SK-N-SH (cell line): ENCODE results near the gene DNAJC10. TPM values are rescaled to one million over a fixed set of nuclear protein-coding genes. Genes with fewer than 3 reads are reported as not detected.
A peak's percentile ranks its signal among the peaks of the same experiment; 100 is the strongest.

ENCODE experiments used
- CTCF ChIA-PET: fragments of 300-600, 350-600 bp; formaldehyde crosslinking; extraction: SDS; loops from one replicate; lab custom pipeline; 2021; lab: Yijun Ruan, JAX
- POLR2A ChIA-PET: fragments of 350-600 bp; sonication (Branson Sonifier 250); formaldehyde crosslinking; extraction: SDS; loops from one replicate; lab custom pipeline; 2020; ENCODE audit warnings: antibody characterized with exemption, inconsistent platforms; lab: Yijun Ruan, JAX
- DNase-seq: peaks from one replicate; pipeline ENCODE4 v3.0.0; 2012
- H2AFZ ChIP-seq: fragments of 200-600 bp; sonication (generic); 2 replicates; pipeline ENCODE4 v1.8.1; 2016; ENCODE audit warnings: antibody characterized with exemption, mild to moderate bottlenecking, low read depth
- H3F3A ChIP-seq: fragments of 200-600 bp; sonication (generic); replicated peaks from 2 replicates; pipeline ENCODE3; 2016; ENCODE audit warnings: antibody characterized with exemption, mild to moderate bottlenecking; ENCODE audit not compliant: insufficient read depth
- H3K27ac ChIP-seq, 2 experiments: fragments of 200-500 bp in 1 of 2; fragments of 200-600 bp in 1 of 2; sonication (Bioruptor generic) in 1 of 2; sonication (generic), shearing (Covaris generic) in 1 of 2; 2 replicates each; pipeline versions ENCODE4 v1.5.1 to v1.6.1; 2014 to 2016; ENCODE audit warnings: low read depth in 2 of 2, inconsistent platforms in 1 of 2, low read length in 1 of 2, mild to moderate bottlenecking in 1 of 2, mixed read lengths in 1 of 2
- H3K27me3 ChIP-seq: fragments of 200-600 bp; sonication (generic), shearing (Covaris generic); 2 replicates; pipeline ENCODE4 v1.6.1; 2016; ENCODE audit warnings: mixed run types; ENCODE audit not compliant: insufficient read depth
- H3K36me3 ChIP-seq, 2 experiments: fragments of 200-500 bp in 1 of 2; fragments of 200-600 bp in 1 of 2; sonication (Bioruptor generic) in 1 of 2; sonication (generic) in 1 of 2; replicated peaks in 1 of 2; 2 replicates each; pipeline versions ENCODE3 to v1.5.1; 2014 to 2016; ENCODE audit warnings: low read length in 1 of 2, mild to moderate bottlenecking in 1 of 2; ENCODE audit not compliant: insufficient read depth in 2 of 2, control insufficient read depth in 1 of 2
- H3K4me1 ChIP-seq, 2 experiments: fragments of 200-500 bp in 1 of 2; fragments of 200-600 bp in 1 of 2; sonication (Bioruptor generic) in 1 of 2; sonication (generic), shearing (Covaris generic) in 1 of 2; 2 replicates each; pipeline versions ENCODE4 v1.5.1 to v1.6.1; 2014 to 2016; ENCODE audit warnings: low read depth in 1 of 2, low read length in 1 of 2, mixed run types in 1 of 2; ENCODE audit not compliant: insufficient read depth in 2 of 2, control insufficient read depth in 1 of 2
- H3K4me2 ChIP-seq: fragments of 200-600 bp; sonication (generic), shearing (Covaris generic); 2 replicates; pipeline ENCODE4 v1.6.1; 2017; ENCODE audit warnings: mixed run types
- H3K4me3 ChIP-seq, 2 experiments: fragments of 200-500 bp in 1 of 2; fragments of 200-600 bp in 1 of 2; sonication (Bioruptor generic) in 1 of 2; sonication (generic), shearing (Covaris generic) in 1 of 2; 2 replicates each; pipeline versions ENCODE4 v1.5.1 to v1.8.1; 2014 to 2016; ENCODE audit warnings: low read depth in 2 of 2, inconsistent platforms in 1 of 2, low read length in 1 of 2, mild to moderate bottlenecking in 1 of 2, mixed read lengths in 1 of 2, moderate library complexity in 1 of 2
- H3K79me2 ChIP-seq: fragments of 200-600 bp; sonication (generic); 2 replicates; pipeline ENCODE4 v1.8.1; 2017; ENCODE audit warnings: mild to moderate bottlenecking; ENCODE audit not compliant: insufficient read depth
- H3K9ac ChIP-seq: fragments of 200-600 bp; sonication (generic); 2 replicates; pipeline ENCODE4 v1.6.1; 2017; ENCODE audit warnings: mixed run types
- H3K9me2 ChIP-seq: fragments of 200-600 bp; sonication (generic); 2 replicates; pipeline ENCODE4 v1.6.1; 2017; ENCODE audit warnings: mixed run types
- H3K9me3 ChIP-seq: fragments of 200-600 bp; sonication (generic); 2 replicates; pipeline ENCODE4 v1.6.1; 2017; ENCODE audit warnings: mixed run types, mild to moderate bottlenecking, moderate library complexity
- H4K20me1 ChIP-seq: fragments of 200-600 bp; sonication (generic); 2 replicates; pipeline ENCODE4 v1.6.1; 2017; ENCODE audit warnings: mild to moderate bottlenecking, mixed run types; ENCODE audit not compliant: insufficient read depth
- CHD2 ChIP-seq: fragments of 150-350 bp; IDR thresholded peaks from 2 replicates; pipeline ENCODE4 v1.6.1; 2018; ENCODE audit warnings: low read length; ENCODE audit not compliant: partially characterized antibody
- EP300 ChIP-seq, 2 experiments: IDR thresholded peaks; 2 replicates each; pipeline versions ENCODE4 v1.4.0 to v1.6.1; 2012; ENCODE audit warnings: borderline replicate concordance in 1 of 2, low read depth in 1 of 2, low read length in 1 of 2
- EZH2phosphoT487 ChIP-seq: fragments of 200-600 bp; sonication (generic); IDR thresholded peaks from 2 replicates; pipeline ENCODE4 v1.6.1; 2017; ENCODE audit warnings: low read depth, mixed run types, mild to moderate bottlenecking, antibody characterized with exemption, moderate library complexity, borderline replicate concordance
- GATA2 ChIP-seq: sonication (generic); formaldehyde crosslinking; IDR thresholded peaks from 2 replicates; pipeline ENCODE4 v1.5.0; 2020; ENCODE audit warnings: mild to moderate bottlenecking, missing genetic modification reagents
- MXI1 ChIP-seq: IDR thresholded peaks from 2 replicates; pipeline ENCODE4 v1.6.1; 2012; ENCODE audit warnings: mild to moderate bottlenecking, low read depth, low read length, improper control_type of control experiment
- NFIC ChIP-seq: IDR thresholded peaks from 2 replicates; pipeline ENCODE4 v1.4.0; 2012; ENCODE audit warnings: borderline replicate concordance
- NRF1 ChIP-seq: IDR thresholded peaks from 2 replicates; pipeline ENCODE4 v1.6.1; 2012; ENCODE audit warnings: low read depth, mild to moderate bottlenecking, low read length
- POLR2AphosphoS5 ChIP-seq: IDR thresholded peaks from 2 replicates; pipeline ENCODE4 v1.6.1; 2012; ENCODE audit warnings: low read depth, low read length
- RAD21 ChIP-seq: IDR thresholded peaks from 2 replicates; pipeline ENCODE4 v1.6.1; 2012; ENCODE audit warnings: mild to moderate bottlenecking, low read length
- RCOR1 ChIP-seq: fragments of 150-350 bp; IDR thresholded peaks from 2 replicates; pipeline ENCODE4 v1.6.1; 2017; ENCODE audit warnings: antibody characterized with exemption, low read length
- RFX5 ChIP-seq: IDR thresholded peaks from 2 replicates; pipeline ENCODE4 v1.6.1; 2012; ENCODE audit warnings: mild to moderate bottlenecking, improper control_type of control experiment, low read length
- WGBS: methylation state at CpG from one replicate; pipeline ENCODE4 v1.1.6; 2017; ENCODE audit warnings: low lambda C conversion rate; 5-methylcytosine and 5-hydroxymethylcytosine counted together
- polyA plus RNA-seq, 3 experiments: library from polyadenylated mRNA; depleted of rRNA; stranded (reverse); fragments of >200 nt; gene quantifications; 2 replicates each; pipeline ENCODE4 v1.2.3, GENCODE V29; 2012
- TF ChIP-seq, protein P1 (sequence below): IDR thresholded peaks from 2 replicates; pipeline ENCODE4 v1.4.0; 2012; ENCODE audit warnings: low read depth
- TF ChIP-seq, protein P2 (sequence below): IDR thresholded peaks from 2 replicates; pipeline ENCODE4 v1.4.0; 2012; ENCODE audit warnings: low read depth, borderline replicate concordance

The DNAJC10 gene
- polyA plus RNA-seq, 1 of the 3 experiments (the other 2 are of a cell fraction) = 30.8 TPM

DNA sequence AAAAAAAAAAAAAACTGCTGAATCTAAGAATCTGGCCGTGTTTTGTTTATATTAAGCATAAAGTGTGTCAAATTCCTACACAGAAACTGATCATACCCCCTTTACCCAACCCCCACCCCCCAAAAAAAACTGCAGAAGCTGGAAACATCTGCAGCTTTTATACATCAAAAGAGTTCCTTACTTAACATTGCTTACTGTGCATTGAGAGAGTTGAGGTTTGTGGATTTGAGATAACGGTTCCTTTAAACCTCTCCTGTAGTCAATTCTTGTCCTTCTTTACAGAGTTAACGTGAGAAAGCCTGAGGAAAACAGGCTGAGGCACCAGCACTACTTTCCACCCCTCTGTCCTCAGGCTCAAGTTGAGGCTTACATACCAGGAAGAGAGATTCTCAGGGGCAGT is 115.9 kb downstream of the DNAJC10 start:
- CTCF ChIA-PET = no interaction called here
- 70% methylated on average over 3 of the region's 3 CpGs for WGBS
- no peak for DNase-seq
- POLR2A ChIA-PET = no interaction called here
- H3K36me3 ChIP-seq = no peaks in the 10 kb centered on the region
- TF ChIP-seq EZH2phosphoT487 = no peak
- TF ChIP-seq, protein P1, sequence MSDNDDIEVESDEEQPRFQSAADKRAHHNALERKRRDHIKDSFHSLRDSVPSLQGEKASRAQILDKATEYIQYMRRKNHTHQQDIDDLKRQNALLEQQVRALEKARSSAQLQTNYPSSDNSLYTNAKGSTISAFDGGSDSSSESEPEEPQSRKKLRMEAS = no peak
- TF ChIP-seq RCOR1 = no peak
- TF ChIP-seq GATA2 (CRISPR knock-in tag) = no peak
- TF ChIP-seq MXI1 = no peak
- no peak for TF ChIP-seq POLR2AphosphoS5
- TF ChIP-seq RAD21 = no peak
- H3K4me3 ChIP-seq = no peak overlapping the region
- no peaks in the 10 kb centered on the region for H3F3A ChIP-seq
- no peaks in the 10 kb centered on the region for H3K79me2 ChIP-seq
- H3K27me3 ChIP-seq = no peaks in the 10 kb centered on the region
- peaks cover 5% of the 10 kb centered on the region in 2 experiments; a peak in 3 of 4 replicates for H3K4me1 ChIP-seq
- H3K4me2 ChIP-seq = no peak overlapping the region
- no peak overlapping the region for H2AFZ ChIP-seq
- H3K27ac ChIP-seq = no peak overlapping the region; a peak in 1 of 4 replicates
- no peaks in the 10 kb centered on the region for H4K20me1 ChIP-seq
- H3K9me2 ChIP-seq = no peaks in the 10 kb centered on the region
- no peak overlapping the region for H3K9ac ChIP-seq
- no peaks in the 10 kb centered on the region for H3K9me3 ChIP-seq

DNA sequence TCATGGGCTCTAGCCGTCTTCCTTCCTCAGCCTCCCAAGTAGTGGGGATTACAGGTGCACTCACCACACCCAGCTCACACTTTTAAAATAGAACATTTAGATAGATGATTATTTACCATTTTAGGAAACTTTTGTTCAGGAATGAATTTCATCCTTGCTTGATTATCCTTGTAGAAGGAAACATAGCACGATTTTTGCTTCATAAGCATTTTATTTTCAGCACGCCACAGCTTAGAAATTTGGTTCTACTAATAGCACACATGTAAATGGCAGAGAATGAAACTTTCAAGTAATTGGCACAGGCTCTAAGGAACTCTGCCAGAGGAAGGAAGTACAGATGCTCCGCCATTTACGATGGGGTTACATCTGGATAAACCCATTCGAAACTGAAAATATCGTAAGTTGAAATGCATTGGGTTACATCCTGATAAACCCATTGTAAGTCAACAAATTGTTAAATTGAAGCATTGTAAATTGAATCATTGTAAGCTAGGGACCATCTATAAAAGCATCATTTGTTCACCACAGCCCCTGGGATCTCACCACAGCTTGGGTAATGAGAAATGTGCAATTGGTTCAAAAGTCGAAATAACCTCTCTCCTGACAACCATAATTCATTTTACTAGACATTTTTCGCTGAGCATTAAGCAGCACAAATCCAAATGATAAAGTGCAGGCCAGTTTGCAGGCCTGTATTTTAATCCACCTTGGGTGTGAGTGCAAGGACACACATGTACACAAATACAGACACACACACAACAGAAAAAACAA is 117.2 kb downstream of the DNAJC10 start:
- ChIA-PET POLR2A (no interaction called here), CTCF (interaction anchor here (0.6 to 1.7 kb wide), 7 partner anchors 9 to 146 kb away, joined by 3 to 5 read pairs (median 3); no protein-coding TSS in a partner anchor)
- WGBS = 85% methylated on average over 9 of the region's 9 CpGs
- Histone ChIP-seq H3K27me3 (no peaks in the 10 kb centered on the region), H3F3A (no peaks in the 10 kb centered on the region), H3K4me3 (no peak overlapping the region), H4K20me1 (no peaks in the 10 kb centered on the region), H3K4me1 (peaks cover 5% of the 10 kb centered on the region in 2 experiments; a peak in 3 of 4 replicates), H3K9me3 (no peaks in the 10 kb centered on the region), H3K9me2 (no peaks in the 10 kb centered on the region), H2AFZ (no peak overlapping the region), H3K9ac (no peak overlapping the region), H3K36me3 (no peaks in the 10 kb centered on the region), H3K27ac (peak overlapping the region in 1 of 2 experiments; percentile 79; a peak in 2 of 4 replicates), H3K79me2 (no peaks in the 10 kb centered on the region), H3K4me2 (no peak overlapping the region)
- DNase-seq = no peak
- TF ChIP-seq EZH2phosphoT487 = no peak
- TF ChIP-seq CHD2 = no peak

DNA sequence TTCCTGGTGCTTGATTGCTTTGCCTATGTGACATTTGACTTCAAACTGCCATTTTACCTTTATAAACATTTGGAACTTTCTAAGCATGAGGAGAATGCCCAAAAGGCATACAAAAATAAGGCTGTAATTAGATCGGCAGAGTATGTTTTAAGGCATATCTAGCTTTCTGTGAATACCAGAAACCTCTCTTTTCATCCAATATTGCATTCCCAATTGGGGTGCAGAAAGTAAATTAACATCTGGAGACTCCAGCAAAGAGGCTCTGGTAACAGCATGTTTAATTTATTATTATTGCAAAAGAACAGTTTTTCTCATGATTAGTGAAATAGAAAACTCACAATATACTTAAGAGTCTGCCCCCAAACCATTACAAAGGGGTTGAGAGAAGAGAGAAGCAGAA is 118.2 kb downstream of the DNAJC10 start:
- 15% methylated on average over 1 of the region's 1 CpG for WGBS
- no peak overlapping the region for H3K4me3 ChIP-seq
- H4K20me1 ChIP-seq = no peaks in the 10 kb centered on the region
- peak in 1 of 2 experiments; percentile 82; a peak in 2 of 4 replicates for TF ChIP-seq EP300 (IDR thresholded peaks at IDR 0.05; ENCODE audit: borderline replicate concordance in 1 of 2, low read depth in 1 of 2, low read length in 1 of 2)
- TF ChIP-seq, protein P2, sequence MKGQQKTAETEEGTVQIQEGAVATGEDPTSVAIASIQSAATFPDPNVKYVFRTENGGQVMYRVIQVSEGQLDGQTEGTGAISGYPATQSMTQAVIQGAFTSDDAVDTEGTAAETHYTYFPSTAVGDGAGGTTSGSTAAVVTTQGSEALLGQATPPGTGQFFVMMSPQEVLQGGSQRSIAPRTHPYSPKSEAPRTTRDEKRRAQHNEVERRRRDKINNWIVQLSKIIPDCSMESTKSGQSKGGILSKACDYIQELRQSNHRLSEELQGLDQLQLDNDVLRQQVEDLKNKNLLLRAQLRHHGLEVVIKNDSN = no peak
- no peak for TF ChIP-seq NRF1
- TF ChIP-seq RCOR1 = peak; percentile 65; the same call in 1 of the 2 replicates
- TF ChIP-seq RFX5 = no peak
- TF ChIP-seq GATA2 (CRISPR knock-in tag) = peak; percentile 39; the same call in 1 of the 2 replicates
- no peak for TF ChIP-seq NFIC
- TF ChIP-seq, all 33 proteins: peak for 3
- Histone ChIP-seq H3K27ac (peak overlapping the region in 1 of 2 experiments; percentile 79; a peak in 2 of 4 replicates), H2AFZ (no peak overlapping the region), H3K9me2 (no peaks in the 10 kb centered on the region), H3K27me3 (no peaks in the 10 kb centered on the region), H3K36me3 (no peaks in the 10 kb centered on the region), H3K79me2 (no peaks in the 10 kb centered on the region), H3K9me3 (no peaks in the 10 kb centered on the region), H3K4me1 (peaks cover 5% of the 10 kb centered on the region in 2 experiments; a peak in 3 of 4 replicates), H3K4me2 (no peak overlapping the region), H3K9ac (no peak overlapping the region), H3F3A (no peaks in the 10 kb centered on the region)
- CTCF ChIA-PET = interaction anchor here (0.9 to 1.7 kb wide), 6 partner anchors 9 to 145 kb away, joined by 3 to 5 read pairs (median 3); no protein-coding TSS in a partner anchor
- POLR2A ChIA-PET = interaction anchor here (1.3 kb wide), 1 partner anchor 33 kb away, joined by 3 read pairs; no protein-coding TSS in a partner anchor
- no peak for DNase-seq
